DND-41 (cell line): ENCODE data around the gene CLCNKB.

ENCODE experiments used
- EZH2 ChIP-seq: IDR thresholded peaks from 3 replicates; pipeline ENCODE4 v1.6.1; 2012; ENCODE audit warnings: borderline replicate concordance, low read depth, mild to moderate bottlenecking, moderate library complexity, low read length, inconsistent platforms; ENCODE audit not compliant: severe bottlenecking
- TF ChIP-seq, protein P1 (sequence below): IDR thresholded peaks from 2 replicates; pipeline ENCODE4 v1.5.1; 2012; ENCODE audit warnings: borderline replicate concordance, low read length, moderate library complexity, mild to moderate bottlenecking; ENCODE audit not compliant: poor library complexity, severe bottlenecking; ENCODE audit errors: extremely low read depth

DNA sequence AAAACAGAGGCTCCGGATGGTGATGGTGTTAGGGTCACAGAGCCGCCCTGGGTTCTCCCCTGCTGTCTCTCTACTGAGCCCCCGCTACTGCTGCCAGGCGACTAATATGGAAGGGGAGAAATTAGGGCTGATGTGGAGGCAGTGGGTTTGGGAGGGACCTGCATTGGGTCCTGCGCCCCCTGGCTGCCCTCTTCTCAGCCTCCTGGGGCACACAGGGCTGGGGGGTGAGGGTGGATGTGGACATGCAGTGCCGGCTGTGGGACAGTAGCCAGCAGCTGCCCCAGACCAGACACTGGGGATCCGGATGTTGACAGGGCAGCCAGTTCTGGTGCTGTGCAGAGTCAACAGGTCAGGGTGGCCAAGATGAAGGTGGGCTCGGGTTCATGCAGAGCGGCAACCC lies 1.5 kb upstream of the CLCNKB start:
- TF ChIP-seq, protein P1, sequence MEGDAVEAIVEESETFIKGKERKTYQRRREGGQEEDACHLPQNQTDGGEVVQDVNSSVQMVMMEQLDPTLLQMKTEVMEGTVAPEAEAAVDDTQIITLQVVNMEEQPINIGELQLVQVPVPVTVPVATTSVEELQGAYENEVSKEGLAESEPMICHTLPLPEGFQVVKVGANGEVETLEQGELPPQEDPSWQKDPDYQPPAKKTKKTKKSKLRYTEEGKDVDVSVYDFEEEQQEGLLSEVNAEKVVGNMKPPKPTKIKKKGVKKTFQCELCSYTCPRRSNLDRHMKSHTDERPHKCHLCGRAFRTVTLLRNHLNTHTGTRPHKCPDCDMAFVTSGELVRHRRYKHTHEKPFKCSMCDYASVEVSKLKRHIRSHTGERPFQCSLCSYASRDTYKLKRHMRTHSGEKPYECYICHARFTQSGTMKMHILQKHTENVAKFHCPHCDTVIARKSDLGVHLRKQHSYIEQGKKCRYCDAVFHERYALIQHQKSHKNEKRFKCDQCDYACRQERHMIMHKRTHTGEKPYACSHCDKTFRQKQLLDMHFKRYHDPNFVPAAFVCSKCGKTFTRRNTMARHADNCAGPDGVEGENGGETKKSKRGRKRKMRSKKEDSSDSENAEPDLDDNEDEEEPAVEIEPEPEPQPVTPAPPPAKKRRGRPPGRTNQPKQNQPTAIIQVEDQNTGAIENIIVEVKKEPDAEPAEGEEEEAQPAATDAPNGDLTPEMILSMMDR = no peak
- TF ChIP-seq EZH2 = no peak
